ENCODE measurements around the gene ZNF697.
"Not testable (repeated sequence)": the region's sequence is repeated elsewhere in the genome, so short reads cannot be mapped to it uniquely, and the experiment has no call there.

Gene ZNF697

DNA sequence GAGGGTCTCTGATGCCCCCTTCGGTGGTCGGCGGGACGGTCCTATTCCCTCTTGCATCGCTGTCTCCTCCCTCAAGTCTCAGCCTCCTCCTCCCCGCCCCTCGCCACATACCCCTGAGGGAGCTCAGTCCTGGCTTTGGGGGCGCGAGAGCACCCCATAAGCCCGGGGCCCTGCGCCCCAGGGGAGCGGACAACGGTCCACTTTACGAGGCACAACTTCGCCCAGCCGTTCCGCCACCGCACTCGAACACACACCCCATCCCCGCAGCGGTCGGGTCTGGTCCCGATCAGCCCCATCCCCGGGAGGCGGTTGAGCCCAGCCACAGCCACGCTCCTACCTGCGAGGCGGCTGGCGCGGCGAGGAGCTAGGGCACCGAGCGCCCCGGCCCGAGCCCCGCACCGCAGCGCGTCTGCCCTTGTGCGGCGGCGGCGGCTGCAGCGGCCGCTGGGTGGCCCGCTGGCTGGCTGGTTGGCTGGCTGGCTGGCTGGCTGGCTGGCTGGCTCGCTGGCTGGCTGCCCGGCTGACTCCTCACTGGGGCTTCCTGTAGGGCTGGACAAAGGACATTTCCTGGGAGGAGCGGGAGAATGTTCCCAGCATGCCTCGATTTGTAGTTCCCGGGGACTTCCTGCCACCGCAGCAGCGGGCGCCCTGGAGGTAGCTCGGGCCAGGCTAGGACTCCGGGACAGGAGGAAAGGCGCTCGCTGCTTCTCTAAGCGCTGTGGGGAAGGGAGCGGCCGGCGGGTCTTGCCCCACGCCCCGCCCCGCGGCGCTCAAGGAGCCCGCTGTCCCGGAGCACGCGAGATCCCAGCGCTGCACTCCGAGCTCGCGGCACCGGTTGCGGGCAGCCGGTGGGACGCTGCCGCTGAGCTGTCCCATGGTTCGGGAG lies at the start of gene ZNF697:
Gene ZNF697 (minus strand): TSS at position 533 of the 886 bp plus-strand sequence. CDS start 22,166 bp downstream, outside the sequence.
- DNase-seq: peak; percentile 84

DNA sequence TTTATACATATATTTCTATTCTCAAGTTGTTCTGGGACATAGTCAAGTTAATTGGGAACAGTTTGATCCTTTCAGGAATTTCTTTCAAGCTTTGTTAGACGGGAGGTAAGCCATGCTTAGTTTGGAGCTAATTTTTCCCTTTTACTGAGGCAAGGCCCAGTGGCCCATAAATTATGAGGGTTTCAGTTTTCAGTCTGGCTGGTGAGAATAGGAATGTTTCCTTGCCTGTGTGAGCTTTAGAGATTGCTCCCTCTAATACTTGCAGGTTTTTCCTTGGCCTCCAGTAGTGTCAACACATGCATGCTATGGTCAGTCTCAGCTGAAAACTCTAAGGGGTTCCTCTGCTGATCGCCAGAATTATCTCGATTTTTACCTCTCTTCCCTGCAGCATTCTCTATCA lies 49.5 kb upstream of the ZNF697 start:
- DNase-seq: no peak

DNA sequence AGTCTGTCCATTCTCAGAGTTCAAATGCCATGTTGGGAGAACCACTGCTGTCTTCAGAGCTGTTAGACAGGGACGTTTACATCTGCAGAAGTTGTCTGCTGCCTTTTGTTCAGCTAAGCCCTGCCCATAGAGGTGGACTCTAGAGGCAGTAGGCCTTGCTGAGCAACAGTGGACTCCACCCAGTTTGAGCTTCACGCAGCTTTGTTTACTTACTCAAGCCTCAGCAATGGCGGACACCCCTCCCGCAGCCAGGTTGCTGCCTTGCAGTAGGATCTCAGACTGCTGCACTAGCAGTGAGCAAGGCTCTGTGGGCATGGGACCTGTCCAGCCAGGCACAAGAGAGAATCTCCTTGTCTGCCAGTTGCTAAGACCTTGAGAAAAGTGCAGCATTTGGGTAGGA lies 48.8 kb upstream of the ZNF697 start:
- not testable (repeated sequence) for DNase-seq

DNA sequence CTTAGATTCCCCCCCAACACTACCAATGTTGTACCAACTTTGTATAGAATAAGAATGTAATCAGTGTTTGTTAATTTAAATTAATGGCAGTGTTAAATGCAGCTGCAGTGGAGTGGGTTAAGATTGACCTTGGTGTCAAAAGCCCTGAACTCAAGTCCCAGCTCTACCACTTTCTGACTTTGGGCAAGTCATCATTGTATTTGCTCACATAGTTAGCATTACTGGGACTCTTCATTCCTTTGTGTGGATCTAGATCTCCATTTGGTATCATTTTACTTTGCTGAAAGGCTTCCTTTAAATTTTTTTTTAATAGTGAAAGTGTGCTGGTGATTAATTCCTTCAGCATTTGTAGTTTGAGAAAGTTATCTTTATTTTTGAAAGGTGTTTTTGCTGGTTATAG lies 41.4 kb upstream of the ZNF697 start:
- DNase-seq: no peak

DNA sequence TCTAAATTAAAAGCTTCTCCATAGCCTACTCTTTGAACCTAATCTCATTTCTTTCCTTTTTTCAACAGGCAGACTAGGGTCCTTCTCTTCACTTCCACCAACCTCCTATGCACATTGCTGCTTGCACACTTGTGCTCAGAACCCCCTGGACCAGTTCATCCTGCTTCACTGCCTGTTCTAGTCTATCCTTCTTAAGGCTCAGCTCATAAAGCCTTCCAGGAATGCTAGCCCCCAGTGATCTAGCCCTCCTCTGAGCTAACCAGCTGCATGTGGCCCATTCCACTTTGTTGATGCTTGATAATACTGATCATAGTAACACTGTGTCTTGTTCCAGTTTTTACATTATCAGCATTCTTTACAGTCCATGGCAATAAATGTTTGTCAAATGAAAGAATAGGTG lies 40.7 kb upstream of the ZNF697 start:
- DNase-seq: no peak

DNA sequence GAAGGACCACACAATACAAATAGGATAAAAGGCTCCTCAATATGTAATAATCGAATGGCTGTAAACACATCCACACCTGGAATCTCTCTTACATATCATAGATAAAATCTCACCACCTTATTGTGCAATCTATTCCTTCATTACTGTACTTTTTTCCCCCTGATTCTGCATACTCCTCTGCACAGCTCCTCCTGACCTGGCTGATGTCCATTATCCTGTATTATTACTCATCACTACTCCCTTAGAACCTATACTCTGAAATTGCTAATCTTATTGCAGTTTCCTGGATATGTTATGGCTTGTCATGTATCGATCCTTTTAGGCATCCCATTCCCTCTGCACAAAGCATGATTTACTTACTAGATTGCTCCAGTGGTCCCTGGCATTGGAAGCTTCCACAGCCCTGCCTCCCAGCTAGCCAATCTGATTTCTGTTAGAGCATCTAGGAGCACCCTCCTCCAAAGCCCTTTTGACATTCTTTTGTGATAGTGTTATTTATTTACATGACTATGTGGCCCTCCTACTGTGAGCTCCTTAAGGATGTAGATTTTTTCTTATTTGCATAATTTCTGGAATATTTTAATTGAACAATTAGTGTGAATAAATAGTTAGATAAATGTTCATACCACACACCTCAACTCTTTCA lies 39.5 kb upstream of the ZNF697 start:
- DNase-seq: no peak

DNA sequence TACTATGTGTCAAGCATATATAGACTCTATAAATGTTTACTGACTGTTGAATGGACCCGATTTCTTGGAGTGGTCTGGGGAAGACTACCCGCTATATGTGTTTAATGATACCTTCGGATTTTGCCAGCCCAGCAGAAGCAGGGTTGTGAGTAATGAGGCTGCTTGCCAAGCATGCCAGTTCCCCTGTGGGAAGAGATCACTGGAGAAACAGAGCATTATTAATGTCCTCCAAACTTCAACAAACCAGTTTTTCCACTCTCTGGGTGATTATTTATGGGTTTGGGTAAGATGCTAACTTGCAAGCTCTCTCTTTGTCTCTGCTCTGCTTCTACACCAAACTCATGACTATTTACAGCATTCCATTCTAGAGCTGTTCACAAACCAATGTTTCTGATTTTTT lies 38.6 kb upstream of the ZNF697 start:
- no peak for DNase-seq

DNA sequence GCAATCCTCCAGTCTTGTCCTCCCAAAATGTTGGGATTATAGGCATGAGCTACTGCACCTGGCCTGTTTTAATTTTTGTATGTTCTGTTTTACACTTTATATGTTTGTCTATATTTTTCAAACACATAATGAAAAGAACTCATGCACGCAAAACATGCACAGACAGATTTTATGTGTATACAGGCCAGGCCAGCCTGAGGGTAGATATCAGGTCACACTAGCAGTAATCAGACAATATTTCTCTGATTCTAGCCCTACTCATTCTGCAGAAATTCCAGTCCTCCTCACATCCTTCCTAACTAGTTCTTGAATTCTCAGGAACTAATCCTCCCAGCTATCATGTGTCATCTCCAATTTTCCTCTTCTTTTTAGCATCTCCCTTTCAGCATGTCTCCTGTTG lies 35.8 kb upstream of the ZNF697 start:
- no peak for DNase-seq

DNA sequence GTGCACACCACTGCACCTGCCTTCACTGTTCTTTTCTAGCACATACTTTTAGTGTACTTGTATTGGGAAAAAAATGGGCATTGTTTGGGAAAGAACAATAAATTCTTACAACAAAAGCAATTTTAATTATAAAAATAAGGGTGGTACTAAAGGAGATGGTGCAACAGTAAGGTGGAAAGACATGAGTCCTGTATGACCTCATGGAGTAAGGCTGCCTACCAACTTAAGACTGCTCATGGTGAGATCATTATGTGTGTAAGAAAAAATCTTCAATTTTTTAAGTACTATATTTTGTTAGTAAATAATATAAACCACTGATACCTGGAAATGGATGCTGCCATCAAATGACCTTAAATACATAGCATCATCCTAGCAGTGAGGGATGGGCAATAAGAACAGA lies 34.1 kb upstream of the ZNF697 start:
- no peak for DNase-seq

DNA sequence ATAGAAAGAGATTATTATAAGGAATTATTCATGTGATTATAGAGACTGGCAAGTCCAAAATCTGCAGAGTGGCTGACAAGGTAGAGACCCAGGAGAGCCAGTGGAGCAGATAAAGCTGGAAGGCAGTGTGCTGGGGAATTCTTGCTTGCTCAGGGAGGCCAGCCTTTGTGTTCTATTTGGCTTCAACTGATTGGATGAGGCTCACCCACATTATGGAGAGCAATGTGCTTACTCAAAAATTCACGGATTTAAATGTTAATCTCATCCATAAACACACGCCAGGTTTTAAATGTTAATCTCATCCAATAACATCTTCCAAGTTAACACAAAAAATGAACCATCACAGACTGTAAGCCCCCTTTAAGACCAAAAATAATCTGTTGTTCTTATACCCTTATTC lies 33.5 kb upstream of the ZNF697 start:
- no peak for DNase-seq

DNA sequence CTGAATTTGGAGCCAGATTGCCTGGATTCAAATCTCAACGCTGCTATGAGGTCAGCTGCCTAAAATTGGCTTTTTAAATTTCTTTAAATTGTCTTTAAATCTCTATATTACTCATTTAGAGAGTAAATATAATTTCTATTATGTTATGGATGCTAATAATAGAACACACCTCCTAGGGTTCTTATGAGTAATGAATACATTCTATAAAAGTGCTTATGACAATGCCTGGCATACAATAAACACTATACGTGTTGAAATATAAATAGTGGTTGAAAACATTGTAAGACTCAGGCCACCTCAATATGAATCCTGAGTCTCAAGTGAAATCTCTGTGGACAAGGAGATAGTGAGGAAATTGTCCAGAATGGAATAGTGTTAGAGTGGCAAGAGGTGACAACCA lies 32.7 kb upstream of the ZNF697 start:
- DNase-seq: no peak

DNA sequence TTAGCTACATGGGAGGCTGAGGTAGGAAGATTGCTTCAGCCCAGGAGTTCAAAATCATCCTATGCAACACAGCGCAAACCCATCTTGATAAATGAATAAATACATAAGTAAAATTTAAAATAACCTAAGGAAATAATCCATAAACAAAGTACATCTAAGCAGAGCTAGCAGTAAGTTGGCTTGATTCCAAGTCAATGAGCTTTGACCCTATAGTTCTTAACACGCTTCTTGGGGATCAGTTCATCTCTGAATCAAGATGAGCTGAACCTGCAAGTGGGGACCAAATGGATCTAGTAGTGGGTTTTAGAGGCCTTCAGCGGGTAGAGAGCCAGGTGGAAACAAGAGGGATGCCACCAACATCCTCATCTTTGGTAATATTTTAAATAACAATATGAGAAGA lies 32.1 kb upstream of the ZNF697 start:
- no peak for DNase-seq

DNA sequence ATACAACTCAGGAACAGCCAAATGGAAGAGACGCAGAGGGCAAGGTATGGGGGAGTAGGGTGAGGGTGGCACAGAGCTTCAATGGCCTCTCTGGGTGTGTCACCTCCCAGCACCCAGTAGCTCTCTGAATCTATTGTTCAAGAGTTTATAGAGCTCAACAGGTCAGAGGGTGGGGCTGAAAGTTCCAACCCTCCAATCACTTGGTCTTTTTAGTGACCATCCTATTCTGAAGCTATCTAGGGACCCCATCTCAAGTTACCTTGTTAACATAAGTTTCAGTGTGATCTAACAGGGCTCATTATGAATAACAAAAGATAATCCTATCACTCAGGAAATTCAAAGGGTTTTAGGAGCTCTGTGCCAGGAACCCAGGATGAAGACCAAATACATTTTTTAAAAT lies 31.2 kb upstream of the ZNF697 start:
- DNase-seq: no peak

DNA sequence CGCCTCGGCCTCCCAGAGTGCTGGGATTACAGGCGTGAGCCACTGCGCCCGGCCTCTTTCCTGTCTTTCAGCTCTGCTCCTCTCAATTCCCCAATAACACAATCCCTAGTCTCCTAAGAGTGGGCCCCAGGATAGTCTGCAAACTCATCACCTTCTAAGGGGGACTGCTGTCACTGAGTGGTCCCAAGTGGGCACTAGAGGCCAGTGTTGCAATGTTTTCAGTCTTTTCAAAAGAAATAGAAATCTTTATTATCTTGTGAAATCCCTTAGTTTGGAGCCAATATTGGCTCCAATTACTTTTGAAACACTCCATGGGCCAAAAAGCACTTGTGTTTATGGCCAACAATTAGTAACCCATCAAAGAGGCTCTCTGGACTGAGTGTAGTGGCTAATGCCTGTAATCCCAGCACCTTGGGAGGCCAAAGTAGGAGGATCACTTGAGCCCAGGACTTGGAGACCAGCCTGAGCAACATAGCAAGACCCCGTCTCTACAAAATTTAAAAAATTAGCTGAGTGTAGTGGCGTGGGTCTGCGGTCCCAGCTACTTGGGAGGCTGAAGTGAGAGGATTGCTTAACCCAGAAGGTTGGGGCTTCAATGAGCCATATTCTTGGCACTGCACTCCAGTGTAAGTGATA lies 28.6 kb upstream of the ZNF697 start:
- no peak for DNase-seq

DNA sequence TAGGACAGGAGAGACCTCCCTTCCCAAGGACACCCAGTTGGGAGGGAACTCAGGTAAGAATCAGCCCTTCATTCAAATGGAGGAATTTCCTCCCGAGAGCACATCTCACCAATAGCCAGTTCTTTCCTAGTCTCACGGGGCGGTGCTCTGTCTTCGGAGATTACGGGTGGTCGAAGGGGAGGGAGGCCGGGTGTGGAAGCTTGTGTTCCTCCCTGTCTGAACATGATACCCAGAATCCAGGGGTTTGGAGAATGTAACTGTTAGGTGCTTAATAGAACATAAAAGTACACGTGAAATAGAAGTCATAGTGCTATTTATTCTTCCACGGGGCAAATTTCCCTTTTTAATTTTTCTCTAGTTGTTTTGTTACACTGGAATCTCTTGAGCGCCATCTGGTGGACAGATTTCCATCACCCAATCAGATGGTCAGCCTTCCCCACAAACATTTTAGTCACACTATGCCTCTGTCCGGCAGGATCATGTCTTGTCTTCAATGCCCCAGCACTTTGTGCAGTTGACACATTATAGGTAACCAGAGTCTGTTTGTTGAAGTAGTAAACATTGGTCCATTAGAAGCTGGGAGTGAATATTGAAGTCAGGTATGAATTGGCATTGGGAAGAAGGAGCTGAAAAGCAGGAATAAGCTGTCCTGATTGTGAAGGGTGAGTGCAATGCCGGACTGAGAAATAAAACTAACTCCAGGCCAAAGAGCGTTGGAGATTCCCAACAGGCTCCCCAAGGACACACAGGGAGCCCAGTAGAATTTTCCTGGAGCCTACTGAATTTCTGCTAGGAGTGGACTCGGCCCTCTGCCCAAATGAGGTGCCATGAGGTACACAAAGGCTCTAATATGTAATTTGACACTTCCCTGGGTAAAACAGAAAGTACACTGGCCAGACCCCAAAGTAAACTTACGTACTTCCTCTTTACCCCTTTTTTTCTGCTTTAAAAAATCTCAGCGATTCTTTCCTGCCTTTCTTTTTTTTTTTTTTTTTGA lies 27.6 kb upstream of the ZNF697 start:
- DNase-seq: peak; percentile 64

DNA sequence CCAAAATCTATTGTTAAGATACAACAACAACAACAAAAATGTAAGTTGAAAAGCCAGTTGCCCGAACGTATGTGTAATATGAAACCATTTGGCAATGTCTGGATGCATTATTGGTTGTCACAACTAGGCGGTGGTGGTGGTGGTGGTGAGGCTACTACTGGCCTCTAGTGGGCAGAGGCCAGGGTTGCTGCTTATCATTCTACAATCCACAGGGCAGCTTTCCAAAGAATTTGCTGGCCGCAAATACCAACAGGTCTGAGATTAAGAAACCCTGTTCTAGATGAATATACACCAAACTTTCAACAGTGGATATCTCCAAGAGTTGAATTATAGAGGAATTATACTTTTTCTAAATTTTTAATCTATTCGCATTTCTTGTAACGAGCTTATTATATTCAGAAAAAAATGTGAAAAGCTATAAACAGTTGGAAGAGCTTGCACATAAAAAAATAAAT lies 26.8 kb upstream of the ZNF697 start:
- no peak for DNase-seq

DNA sequence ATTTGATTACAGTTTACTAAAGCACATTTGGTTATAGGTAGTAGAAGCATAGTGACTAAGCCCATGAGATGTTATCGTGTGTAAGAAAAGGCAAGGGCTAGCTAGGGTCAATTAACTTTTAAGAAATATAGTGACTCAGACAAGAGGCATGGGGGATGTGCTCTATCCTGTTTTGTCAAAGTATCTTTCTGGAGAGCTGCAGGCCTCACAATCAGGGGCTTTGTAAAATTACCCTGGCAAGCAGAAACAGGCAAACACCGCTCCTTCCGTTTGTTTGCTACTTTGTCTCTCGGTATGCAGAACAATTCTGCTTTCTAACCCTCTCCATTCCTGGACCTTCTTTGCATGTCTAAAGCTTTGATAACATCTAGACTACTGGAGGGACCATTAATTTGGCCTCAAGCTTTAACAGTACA lies 26.1 kb upstream of the ZNF697 start:
- no peak for DNase-seq

DNA sequence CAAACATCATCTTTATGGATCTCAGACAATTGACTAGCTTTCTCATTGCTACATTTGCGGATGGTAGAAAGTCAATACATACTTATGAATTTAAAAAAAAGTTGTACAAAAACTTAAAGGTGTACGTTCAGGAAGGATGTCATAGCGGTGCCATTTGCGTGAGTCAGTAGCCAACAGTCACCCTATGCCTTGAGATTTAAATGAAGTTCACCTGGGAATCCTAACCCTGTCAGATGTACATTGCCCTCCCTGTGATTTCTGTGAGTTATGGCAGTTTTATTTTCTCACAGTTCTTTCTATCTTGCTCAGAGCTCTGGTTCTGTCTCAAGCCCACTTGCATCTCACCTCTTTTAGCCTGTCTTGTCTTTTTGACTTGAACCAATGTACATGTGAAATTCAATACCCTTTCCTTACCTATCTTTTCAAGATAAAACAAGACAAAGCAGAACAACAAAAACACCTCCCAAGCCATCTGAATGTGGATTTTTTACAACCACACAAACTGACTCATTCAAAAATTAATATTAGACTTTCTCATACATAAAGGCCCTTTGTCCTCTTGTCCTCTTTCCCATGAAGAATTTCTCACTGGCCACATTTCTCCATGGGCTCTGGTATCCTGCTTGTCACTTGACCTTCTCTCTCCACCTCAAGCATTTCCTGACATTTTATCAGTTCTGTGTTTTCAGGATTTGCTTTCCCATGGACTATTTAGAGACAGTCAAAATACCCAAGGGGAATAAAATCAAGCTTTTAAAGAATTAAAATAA lies 25.3 kb upstream of the ZNF697 start:
- DNase-seq: no peak

DNA sequence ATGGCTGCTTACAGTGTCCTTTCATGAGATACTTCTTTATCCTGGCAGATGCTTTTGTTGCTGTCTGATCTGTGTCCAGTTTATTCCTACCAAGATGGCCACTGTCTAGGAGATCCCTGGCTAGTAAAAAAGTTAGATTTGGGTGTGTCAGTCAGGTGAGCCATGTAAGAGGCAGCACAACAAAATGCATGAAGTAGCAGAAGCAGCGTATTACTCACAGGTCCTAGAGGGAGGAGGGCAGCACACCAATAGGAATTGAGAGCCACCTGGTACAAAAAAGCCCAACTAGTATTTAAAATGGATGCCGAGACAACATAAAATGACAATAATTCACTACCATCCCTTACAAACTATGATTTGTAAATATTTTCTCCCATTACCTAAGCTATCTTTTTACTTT lies 22.8 kb upstream of the ZNF697 start:
- no peak for DNase-seq

DNA sequence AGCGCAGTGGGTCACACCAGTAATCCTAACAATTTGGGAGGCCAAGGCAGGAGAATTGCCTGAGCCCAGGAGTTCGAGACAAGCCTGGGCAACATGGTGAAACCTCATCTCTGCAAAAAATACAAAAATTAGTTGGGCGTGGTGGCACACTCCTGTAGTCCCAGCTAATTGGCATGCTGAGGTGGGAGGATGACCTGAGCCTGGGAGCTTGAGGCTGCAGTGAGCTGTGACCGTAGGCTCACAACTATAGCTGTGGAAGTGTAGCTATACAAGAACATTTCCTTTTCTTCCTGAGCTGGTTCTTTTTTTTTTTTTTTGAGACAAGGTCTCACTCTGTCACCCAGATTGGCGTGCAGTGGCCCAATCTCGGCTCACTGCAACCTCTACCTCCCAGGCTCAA lies 19.1 kb upstream of the ZNF697 start:
- no peak for DNase-seq

DNA sequence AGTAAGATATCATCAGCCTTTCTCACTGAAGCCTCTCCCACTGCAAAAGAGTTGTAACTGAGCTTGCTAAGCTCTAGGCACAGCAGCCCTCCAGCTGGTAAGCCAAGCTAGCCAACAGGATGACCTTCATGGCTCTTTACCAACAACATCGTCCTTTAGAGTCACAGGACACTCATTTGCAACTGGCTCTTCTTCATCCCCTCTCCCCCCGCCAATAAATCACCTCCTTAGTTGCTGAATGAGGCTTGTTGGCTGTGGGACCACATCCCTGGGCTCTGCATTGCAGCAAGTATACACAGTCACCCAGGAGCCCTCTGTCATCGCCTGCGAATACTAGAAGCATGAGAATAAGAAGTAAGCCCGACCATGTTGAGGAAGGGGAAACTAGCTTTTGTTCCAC lies 16.0 kb upstream of the ZNF697 start:
- DNase-seq: no peak

DNA sequence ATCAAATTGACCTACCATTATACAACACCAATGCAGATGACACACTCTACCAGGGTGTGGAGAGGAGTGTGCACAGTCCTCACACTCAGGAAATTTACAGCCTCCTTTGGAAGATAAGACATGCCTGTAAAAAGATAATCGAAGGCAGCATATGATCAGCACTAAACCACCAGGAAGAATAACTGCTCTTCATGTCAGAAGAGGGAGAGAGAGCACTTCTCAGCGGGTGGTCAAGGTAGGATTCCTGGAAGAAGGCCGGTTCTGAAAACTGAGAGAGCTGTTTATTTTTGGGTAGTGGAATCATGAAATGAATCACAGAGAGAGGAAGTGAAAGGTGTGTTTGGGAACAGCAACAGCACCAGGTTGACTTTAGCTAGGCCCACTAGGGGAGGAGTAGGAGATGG lies 14.0 kb upstream of the ZNF697 start:
- no peak for DNase-seq

All from SHP77 treated with DMSO at 0.1 percent for 48 hours (cell line).